ENCODE measurements around the gene CELF6.
"Not testable (repeated sequence)": the region's sequence is repeated elsewhere in the genome, so short reads cannot be mapped to it uniquely, and the experiment has no call there.

Gene CELF6

DNA sequence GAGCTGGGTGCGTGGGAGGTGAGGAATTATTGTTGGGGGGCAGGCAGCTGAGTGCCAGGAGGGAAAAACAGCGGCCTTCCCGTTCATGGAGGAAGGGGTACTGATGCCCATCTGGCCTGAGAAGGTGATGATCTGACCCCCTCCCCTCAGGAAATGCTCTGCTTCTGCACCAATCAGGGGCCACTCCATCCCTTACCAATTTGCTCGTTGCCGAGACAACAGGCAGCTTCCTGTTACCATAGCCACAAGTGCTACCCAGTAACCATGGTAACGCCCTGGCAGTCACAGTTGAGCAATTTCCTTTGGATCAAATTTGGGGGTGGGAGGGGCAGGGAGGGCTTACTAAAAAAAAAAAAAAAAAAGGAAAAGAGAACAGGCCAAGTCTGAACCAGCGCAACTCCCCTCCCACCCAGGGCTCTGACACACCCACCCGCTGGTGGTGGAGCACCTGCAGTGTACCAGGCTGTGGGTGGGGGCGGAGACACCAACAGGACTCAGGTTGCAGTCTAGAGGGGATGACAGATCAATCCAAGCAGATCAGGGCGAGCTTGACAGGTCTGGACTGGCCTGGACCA lies 13.7 kb downstream of the CELF6 start:
- Mint-ChIP-seq H3K4me3 (no peak overlapping the region), H3K27me3 (no peaks in the 10 kb centered on the region), H3K9me3 (no peaks in the 10 kb centered on the region), H3K4me1 (peaks cover 4% of the 10 kb centered on the region), H3K27ac (peak overlapping the region; percentile 25), H3K36me3 (peaks cover 5% of the 10 kb centered on the region)
- DNase-seq (ENCODE audit: low spot score in 2 of 2) (peak in 1 of 2 donors; percentile 20), ATAC-seq (ENCODE audit: low read depth) (peak; percentile 86)

DNA sequence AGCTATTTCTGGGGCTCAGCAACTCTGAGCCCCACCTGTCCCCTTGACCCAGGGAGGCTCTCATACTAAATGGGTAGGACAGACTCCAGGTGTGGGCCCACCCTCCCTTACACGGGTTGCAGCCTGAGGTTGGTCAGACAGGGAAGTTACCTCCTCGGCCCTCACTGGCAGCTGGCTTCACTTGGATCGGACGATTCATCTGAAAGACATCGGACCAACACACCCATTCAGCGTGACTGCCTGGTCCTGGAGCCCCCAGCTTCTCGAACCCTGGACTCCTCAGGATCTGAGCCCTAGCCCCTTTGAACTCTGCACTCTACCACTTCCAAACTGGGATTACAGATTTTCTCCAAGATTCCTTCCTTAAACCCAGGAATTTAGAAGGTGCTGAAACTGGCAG lies 15.4 kb downstream of the CELF6 start:
- H3K36me3 Mint-ChIP-seq: peaks cover 5% of the 10 kb centered on the region
- no peaks in the 10 kb centered on the region for H3K9me3 Mint-ChIP-seq
- no peak for ATAC-seq (ENCODE audit: low read depth)
- no peak for DNase-seq (ENCODE audit: low spot score in 2 of 2)
- peaks cover 4% of the 10 kb centered on the region for H3K4me1 Mint-ChIP-seq
- no peaks in the 10 kb centered on the region for H3K27me3 Mint-ChIP-seq
- H3K27ac Mint-ChIP-seq: no peak overlapping the region
- H3K4me3 Mint-ChIP-seq: no peak overlapping the region

DNA sequence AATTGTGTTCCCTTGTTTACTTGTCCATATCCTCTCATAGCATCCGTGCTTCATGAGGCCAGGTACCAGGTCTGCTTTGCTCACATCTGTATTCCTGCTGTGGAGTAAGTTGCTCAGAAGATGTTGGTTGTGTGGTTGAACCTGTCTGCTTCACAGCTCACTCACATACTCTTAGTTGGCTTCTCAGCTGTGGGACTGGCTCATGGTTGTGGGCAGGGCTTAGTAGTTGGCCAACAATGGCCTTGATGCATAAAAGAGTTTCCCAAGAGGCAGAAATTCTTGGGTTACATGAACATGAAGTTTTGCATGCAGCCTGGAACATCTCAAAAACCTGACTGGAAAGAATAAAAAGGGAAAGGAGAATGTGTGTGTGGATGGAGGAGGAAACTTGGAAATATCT lies 17.0 kb downstream of the CELF6 start:
- Mint-ChIP-seq H3K27me3 (no peaks in the 10 kb centered on the region), H3K9me3 (no peaks in the 10 kb centered on the region), H3K4me1 (peaks cover 4% of the 10 kb centered on the region), H3K4me3 (no peak overlapping the region), H3K27ac (no peak overlapping the region), H3K36me3 (peaks cover 5% of the 10 kb centered on the region)
- DNase-seq (ENCODE audit: low spot score in 2 of 2) (no peak), ATAC-seq (ENCODE audit: low read depth) (no peak)

DNA sequence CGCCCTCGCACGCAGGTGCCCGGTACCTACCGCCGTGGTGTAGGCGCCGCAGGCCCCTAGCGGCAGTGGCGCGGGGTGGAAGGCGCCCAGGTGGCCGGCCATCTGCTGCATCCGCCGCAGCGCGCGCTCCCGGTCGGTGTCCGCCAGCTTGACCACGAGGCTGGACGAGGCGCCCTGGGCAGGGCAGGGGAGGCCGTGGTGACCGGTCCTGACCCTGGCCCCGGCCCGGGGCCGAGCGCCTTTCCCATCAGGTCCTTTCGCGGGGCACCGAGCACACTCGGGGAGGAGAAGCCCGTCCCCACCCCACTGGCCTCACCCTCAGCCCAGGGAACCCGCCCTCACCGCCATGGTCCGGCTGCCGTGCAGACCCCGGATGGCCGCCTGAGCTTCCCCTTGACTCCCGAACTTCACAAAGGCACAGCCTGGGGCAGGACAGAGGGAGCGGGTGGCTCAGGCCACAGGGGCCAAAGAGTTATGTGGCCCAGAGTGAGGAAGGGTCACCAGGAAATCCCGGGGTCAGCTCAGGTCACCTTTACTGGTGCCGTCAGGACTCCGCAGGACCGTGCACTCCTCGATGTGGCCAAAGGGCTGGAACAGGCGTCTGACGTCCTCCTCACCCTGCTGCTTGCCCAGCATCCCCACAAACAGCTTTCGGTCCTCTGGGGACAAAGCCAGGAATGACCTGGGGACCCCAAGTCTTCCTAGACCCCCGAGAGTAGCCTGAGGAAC lies 30.2 kb downstream of the CELF6 start:
- Mint-ChIP-seq H3K27me3 (no peaks in the 10 kb centered on the region), H3K4me3 (no peak overlapping the region), H3K36me3 (peaks cover 5% of the 10 kb centered on the region), H3K4me1 (no peaks in the 10 kb centered on the region), H3K27ac (no peak overlapping the region), H3K9me3 (no peaks in the 10 kb centered on the region)
- ATAC-seq (ENCODE audit: low read depth): no peak
- DNase-seq (ENCODE audit: low spot score in 2 of 2): no peak

DNA sequence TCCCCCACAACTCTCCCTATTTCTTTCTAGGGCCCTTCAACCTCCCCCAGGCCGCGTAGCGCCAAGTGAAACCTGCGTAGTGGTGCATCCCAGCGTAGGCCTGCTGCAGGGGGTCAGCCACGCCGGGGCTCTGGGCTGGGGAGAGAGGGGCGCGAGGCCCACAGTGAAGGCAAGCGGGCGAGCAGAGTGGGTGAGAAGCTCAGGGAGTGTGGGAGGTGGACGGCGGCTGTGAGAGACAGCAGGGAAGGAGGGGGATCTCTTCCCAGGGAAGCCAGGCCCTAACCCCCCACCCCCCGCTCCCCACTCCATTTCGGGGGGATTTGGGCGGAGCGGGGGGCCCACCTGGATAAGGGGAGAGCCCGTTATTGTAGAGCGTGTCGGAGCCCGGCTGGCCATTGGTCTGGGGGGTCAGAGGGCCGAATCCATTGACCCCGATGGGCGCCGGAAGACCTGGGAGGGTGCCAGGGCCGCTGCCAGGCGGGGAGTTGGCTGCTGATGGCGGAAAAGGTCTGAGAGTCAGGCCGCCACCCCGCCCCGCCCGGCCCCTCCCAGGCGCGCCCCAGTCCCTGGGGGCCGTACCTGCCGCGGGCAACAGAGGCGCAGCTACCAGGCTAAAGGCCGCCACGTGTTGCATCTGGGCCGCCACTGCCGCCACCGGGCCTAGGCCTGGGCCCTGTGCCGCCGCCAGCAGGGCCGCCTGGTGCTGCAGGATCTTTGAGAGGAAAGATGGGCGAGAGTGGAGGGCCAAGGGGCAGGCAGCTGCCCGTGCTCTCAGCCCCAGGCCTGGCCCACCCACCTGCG lies 31.0 kb downstream of the CELF6 start:
- Mint-ChIP-seq H3K36me3 (peaks cover 2% of the 10 kb centered on the region), H3K27ac (no peak overlapping the region), H3K4me1 (no peaks in the 10 kb centered on the region), H3K9me3 (no peaks in the 10 kb centered on the region), H3K27me3 (no peaks in the 10 kb centered on the region), H3K4me3 (no peak overlapping the region)
- DNase-seq (ENCODE audit: low spot score in 2 of 2) (no peak), ATAC-seq (ENCODE audit: low read depth) (no peak)

DNA sequence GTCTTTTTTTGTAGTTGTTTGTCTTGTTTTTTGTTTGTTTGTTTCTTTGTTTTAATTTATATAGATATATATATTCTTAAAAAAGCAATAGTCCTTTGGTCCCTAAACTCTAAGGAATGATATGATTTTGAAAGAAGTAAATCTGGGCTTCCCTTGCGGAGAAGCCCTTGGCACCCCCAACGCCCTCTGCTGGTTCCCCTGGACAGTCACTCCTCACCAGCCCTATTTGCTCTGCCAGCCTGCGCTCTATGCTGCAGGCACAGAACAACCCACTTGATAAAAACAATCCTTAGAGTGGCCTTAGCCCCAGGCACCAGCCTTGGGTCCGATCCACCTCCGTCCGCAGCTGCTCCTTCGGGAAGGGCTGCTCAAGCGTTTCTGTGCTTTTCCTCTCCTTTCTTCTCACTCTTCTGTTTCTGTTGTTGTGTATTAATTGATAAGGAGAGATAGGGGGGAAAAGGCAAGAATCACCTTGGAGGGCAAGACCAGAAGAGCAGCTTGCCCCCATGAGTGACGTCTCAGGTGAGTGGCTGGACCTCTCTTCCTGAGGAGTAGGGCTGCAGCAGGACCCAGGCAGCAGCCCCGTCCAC lies 33.9 kb downstream of the CELF6 start:
- H3K27ac Mint-ChIP-seq: no peak overlapping the region
- DNase-seq (ENCODE audit: low spot score in 2 of 2) (peak; percentile 33 to 40), ATAC-seq (ENCODE audit: low read depth) (peak; percentile 87)
- H3K36me3 Mint-ChIP-seq: no peaks in the 10 kb centered on the region
- no peak overlapping the region for H3K4me3 Mint-ChIP-seq
- H3K27me3 Mint-ChIP-seq: no peaks in the 10 kb centered on the region
- no peaks in the 10 kb centered on the region for H3K4me1 Mint-ChIP-seq
- H3K9me3 Mint-ChIP-seq: no peaks in the 10 kb centered on the region

DNA sequence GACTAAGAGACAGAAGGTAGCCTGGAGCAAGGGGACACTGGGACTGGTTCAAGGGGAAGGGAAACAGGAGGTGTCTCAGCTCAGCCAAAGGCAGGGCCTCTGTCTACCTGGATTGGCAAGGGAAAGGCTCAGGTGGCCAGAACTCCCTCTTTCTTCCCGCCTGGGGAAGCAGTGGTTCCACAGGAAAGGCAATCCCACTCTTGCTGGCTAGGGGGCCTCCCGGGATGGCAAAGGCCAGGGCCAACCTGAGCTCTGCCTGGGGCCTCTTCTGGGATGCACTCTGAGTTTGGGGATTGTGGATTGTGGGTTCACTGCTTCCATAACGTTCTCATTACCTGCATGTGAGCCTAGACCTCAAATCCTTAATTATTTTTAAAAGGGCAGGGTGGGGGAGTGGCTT lies 34.6 kb downstream of the CELF6 start:
- no peak overlapping the region for H3K27ac Mint-ChIP-seq
- no peaks in the 10 kb centered on the region for H3K27me3 Mint-ChIP-seq
- no peak for ATAC-seq (ENCODE audit: low read depth)

DNA sequence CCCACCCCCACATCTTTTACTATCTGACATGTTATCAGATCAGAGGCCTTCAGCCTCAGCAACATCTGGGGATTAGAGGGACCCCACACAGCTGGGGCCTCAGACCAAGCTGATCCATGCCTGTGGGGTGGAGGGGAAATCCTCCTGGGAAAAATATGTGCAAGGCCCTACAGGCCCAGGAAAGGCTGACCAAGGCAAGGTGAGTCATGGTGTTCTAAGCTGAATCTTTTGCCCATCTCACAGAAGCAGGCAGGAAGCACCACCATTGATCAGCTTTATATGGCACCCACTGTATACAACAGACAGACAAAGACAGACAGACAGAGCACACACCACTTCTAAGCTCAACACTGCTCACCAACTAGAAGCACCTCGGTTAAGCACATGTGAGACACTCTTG lies 35.2 kb downstream of the CELF6 start:
- no peak overlapping the region for H3K4me3 Mint-ChIP-seq
- no peaks in the 10 kb centered on the region for H3K27me3 Mint-ChIP-seq
- DNase-seq (ENCODE audit: low spot score in 2 of 2) (no peak), ATAC-seq (ENCODE audit: low read depth) (no peak)
- H3K36me3 Mint-ChIP-seq: no peaks in the 10 kb centered on the region
- H3K9me3 Mint-ChIP-seq: no peaks in the 10 kb centered on the region
- H3K4me1 Mint-ChIP-seq: no peaks in the 10 kb centered on the region
- H3K27ac Mint-ChIP-seq: no peak overlapping the region

More for the DNA sequence above, 34.6 kb downstream of the CELF6 start:
- Mint-ChIP-seq H3K9me3 (no peaks in the 10 kb centered on the region), H3K4me1 (no peaks in the 10 kb centered on the region), H3K36me3 (no peaks in the 10 kb centered on the region), H3K4me3 (no peak overlapping the region)
- DNase-seq (ENCODE audit: low spot score in 2 of 2): no peak

DNA sequence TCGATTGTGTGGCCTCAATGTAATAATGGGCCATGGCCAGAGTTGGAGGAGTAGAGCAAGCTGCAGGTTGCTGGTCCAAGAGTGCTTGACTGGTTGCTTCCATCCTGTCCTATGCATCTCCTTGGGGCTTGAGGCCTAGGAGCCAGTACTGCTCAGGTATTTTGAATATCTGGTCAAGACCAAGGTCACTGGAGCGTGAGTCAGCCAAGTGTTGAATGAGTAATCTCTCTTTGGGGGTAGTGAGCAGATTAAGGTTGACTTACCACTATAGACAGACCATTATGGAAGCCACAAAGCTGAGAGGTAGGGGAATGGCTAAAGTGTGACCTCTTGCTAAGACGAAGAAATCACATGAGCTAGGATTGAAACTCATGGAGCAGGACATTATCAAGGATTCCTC lies 38.2 kb downstream of the CELF6 start:
- no peak for ATAC-seq (ENCODE audit: low read depth)
- H3K36me3 Mint-ChIP-seq: no peaks in the 10 kb centered on the region
- H3K4me3 Mint-ChIP-seq: no peak overlapping the region
- no peaks in the 10 kb centered on the region for H3K9me3 Mint-ChIP-seq
- no peak overlapping the region for H3K27ac Mint-ChIP-seq
- no peaks in the 10 kb centered on the region for H3K27me3 Mint-ChIP-seq
- H3K4me1 Mint-ChIP-seq: no peaks in the 10 kb centered on the region
- no peak for DNase-seq (ENCODE audit: low spot score in 2 of 2)

DNA sequence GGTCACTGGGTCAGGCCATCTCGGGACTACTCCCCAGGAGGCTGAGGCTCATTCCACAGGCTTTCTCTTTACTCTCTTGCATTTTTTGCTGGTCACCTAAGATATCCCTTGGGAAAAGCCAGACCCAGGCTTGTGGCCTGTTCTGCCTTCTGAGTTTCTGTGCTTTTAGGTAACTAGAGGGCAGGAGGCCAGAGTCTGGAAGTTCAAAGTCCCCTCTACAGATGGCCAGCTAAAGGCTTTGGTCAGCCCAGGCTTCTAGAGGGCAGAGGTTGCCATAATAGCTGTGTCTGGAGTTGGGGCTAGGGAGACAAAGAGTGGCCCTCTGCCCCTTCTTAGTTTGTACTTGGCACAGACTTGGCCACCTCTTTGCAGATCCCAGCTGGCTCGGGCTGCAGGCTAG lies 39.2 kb downstream of the CELF6 start:
- H3K4me3 Mint-ChIP-seq: no peak overlapping the region
- H3K27me3 Mint-ChIP-seq: no peaks in the 10 kb centered on the region
- DNase-seq (ENCODE audit: low spot score in 2 of 2) (no peak), ATAC-seq (ENCODE audit: low read depth) (no peak)
- no peaks in the 10 kb centered on the region for H3K4me1 Mint-ChIP-seq
- no peak overlapping the region for H3K27ac Mint-ChIP-seq
- H3K9me3 Mint-ChIP-seq: no peaks in the 10 kb centered on the region
- H3K36me3 Mint-ChIP-seq: no peaks in the 10 kb centered on the region

DNA sequence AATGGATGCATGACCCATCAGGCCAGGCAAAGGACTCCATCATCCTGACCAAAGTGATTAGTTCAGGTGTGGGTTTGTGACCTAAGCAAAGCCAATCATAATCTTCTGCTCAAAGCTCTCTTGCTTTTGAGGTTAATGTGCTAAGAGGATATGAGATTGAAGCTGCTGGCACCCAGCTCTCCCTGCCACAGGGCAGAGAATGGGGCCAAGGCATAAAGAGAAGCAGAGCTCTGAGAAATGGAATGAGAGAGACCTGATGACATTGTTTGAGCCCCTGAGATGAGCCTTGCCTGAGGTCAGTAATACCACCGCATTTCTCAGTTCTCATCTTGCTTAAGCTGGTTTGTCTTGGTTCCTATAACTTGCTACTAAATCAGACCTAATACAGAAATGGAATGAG lies 41.2 kb downstream of the CELF6 start:
- Mint-ChIP-seq H3K36me3 (no peaks in the 10 kb centered on the region), H3K4me1 (peaks cover 3% of the 10 kb centered on the region), H3K27ac (no peak overlapping the region), H3K9me3 (no peaks in the 10 kb centered on the region), H3K27me3 (no peaks in the 10 kb centered on the region), H3K4me3 (no peak overlapping the region)
- DNase-seq (ENCODE audit: low spot score in 2 of 2) (no peak), ATAC-seq (ENCODE audit: low read depth) (no peak)

DNA sequence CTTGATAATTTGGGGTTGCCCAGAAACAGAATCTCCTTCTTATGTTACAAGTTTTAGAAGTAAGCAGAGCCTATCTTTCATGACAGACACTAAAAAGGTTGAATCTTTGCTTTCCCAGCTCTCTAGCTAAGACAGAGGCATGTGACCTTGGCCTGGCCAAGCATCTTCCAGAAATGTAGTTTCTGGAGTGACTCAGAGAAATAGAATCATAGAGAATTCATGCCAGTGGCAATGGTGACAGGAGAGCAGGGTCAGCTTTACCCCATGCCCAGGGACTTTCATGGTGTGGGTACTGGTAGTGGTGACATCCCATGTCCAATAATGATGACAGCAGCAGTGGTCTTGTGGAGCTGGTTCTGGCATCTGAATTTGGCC lies 43.6 kb downstream of the CELF6 start:
- no peak overlapping the region for H3K4me3 Mint-ChIP-seq
- no peaks in the 10 kb centered on the region for H3K36me3 Mint-ChIP-seq
- H3K4me1 Mint-ChIP-seq: peaks cover 14% of the 10 kb centered on the region
- DNase-seq (ENCODE audit: low spot score in 2 of 2): no peak
- H3K9me3 Mint-ChIP-seq: no peaks in the 10 kb centered on the region
- no peak for ATAC-seq (ENCODE audit: low read depth)
- no peaks in the 10 kb centered on the region for H3K27me3 Mint-ChIP-seq
- no peak overlapping the region for H3K27ac Mint-ChIP-seq

DNA sequence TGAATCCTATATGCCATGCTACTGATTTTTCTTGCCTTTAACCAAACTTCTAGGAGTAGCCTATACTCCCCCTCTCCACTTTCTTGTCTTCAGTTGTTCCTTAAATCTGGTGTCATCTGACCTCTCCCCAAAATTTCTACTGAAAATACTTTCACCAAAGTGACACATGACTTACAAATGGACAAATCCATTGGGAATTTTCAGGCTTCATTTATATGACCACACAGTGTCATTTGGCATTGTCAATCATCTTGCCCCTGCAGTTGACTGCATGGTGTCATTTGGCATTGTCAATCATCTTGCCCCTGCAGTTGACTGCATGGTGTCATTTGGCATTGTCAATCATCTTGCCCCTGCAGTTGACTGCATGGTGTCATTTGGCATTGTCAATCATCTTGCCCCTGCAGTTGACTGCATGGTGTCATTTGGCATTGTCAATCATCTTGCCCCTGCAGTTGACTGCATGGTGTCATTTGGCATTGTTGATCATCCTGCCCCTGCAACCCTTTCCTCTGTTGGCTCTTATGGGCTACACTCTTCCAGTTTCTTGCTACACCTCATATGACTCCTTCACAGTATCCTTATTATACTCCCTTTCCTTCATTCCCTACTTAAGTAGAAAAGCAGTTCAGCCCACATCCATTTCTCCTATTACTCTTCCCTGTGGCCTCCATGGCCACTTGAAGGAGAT lies 44.2 kb downstream of the CELF6 start:
- H3K4me1 Mint-ChIP-seq: peaks cover 17% of the 10 kb centered on the region
- ATAC-seq (ENCODE audit: low read depth); H3K27me3 Mint-ChIP-seq; H3K27ac Mint-ChIP-seq; H3K36me3 Mint-ChIP-seq; DNase-seq (ENCODE audit: low spot score in 2 of 2); H3K9me3 Mint-ChIP-seq; H3K4me3 Mint-ChIP-seq: not testable (repeated sequence)

DNA sequence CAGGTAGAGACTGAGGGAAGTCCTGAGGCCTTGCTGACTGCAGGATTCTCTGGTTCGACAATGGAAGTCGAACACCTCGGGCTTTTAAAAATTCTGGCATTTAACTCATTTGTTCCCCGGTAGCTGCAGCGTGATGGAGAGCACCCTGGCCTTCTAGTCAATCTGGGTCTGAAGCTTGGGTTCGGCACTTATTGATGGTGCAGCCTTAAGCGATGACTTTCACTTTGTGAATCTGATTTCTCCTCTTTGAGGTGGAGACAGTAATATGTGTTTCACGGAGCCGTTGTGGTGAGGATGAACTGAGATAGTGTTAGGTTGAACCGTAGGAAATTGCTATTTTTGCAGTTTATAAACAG lies 47.0 kb downstream of the CELF6 start:
- H3K9me3 Mint-ChIP-seq: no peaks in the 10 kb centered on the region
- H3K4me3 Mint-ChIP-seq: peak overlapping the region; percentile 81

More for the DNA sequence above, 47.0 kb downstream of the CELF6 start:
- Mint-ChIP-seq H3K4me1 (peaks cover 27% of the 10 kb centered on the region), H3K27ac (peak overlapping the region; percentile 94), H3K36me3 (peaks cover 6% of the 10 kb centered on the region), H3K27me3 (no peaks in the 10 kb centered on the region)
- ATAC-seq (ENCODE audit: low read depth) (no peak), DNase-seq (ENCODE audit: low spot score in 2 of 2) (no peak)

Measured in memory B cell (primary cell).